Measurements from ENCODE around the gene L3MBTL4. TPM values are rescaled to one million over a fixed set of nuclear protein-coding genes. Genes with fewer than 3 reads are reported as not detected.
"Not testable (repeated sequence)": the region's sequence is repeated elsewhere in the genome, so short reads cannot be mapped to it uniquely, and the experiment has no call there.

The L3MBTL4 gene
- total RNA-seq, 1 experiment from 2014 or later: 10.6 TPM

GRCh38 chr18:6185782-6186181 is 228.9 kb downstream of the L3MBTL4 start:
- H3K4me3 ChIP-seq; DNase-seq (ENCODE audit: low read depth in 1 of 2, low spot score in 2 of 2); H3K27ac ChIP-seq; H3K4me1 ChIP-seq (replicated peaks); H3K27me3 ChIP-seq (replicated peaks); H3K9me3 ChIP-seq (replicated peaks); H3K36me3 ChIP-seq: not testable (repeated sequence)

DNA sequence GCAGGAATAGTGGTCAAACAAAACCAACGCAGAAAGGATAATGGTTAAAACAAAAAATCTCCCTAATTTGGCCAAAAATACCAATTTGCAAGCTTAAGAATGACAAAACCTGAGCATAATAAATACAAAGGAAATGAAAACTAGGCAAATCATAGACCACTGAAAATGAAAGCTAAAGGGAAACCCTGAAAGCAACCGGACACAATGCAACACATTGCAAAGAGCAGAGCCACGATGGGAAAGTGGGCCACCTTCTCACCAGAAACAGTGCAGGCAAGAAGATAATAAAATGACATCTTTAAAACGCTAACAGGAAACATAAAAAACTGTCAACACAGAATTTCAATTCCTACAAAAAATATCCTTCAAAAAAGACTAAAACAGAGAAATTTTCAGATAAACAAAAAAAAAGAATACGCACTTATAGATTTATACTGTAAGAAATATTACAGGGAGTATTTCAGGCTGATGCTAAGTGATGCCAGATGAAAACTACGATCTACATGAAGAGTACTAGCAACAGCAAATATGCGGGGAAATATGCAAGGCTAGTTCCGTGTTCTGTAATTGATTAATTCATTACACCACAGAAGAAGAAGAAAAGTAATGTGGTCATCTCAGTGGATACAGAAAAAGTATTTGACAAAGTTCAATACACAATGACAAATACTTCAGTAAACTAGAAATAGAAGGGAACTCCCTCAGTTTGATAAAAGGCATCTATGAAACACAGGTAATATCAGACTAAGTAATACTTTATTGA is 239.5 kb downstream of the L3MBTL4 start:
- no peak overlapping the region for H3K27ac ChIP-seq
- H3K36me3 ChIP-seq: no peaks in the 10 kb centered on the region
- H3K27me3 ChIP-seq (replicated peaks): no peaks in the 10 kb centered on the region
- no peak for DNase-seq (ENCODE audit: low read depth in 1 of 2, low spot score in 2 of 2)
- H3K4me1 ChIP-seq (replicated peaks): no peaks in the 10 kb centered on the region
- no peak overlapping the region for H3K4me3 ChIP-seq
- H3K9me3 ChIP-seq (replicated peaks): no peaks in the 10 kb centered on the region

DNA sequence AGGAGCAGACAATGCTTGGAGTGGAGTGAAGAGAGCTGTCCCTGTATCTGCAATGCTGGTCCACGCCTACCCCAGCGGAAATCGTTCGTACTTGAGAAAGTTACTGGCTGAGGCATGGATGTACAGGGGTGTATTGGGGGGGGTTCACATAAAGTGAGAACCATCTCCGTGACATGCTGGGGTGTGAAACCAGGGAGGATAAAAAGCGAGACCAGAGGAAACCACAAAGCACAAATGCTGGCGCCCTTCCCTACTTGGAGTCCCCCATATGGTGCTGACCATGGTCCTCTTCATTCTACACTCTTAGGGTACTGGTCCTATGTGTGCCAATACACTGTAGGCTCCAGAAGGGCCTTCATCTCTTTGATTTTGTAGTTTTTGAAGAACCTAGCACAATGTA is 244.1 kb downstream of the L3MBTL4 start:
- Histone ChIP-seq H3K4me3 (no peak overlapping the region), H3K27me3 (replicated peaks) (no peaks in the 10 kb centered on the region), H3K4me1 (replicated peaks) (no peaks in the 10 kb centered on the region), H3K27ac (no peak overlapping the region), H3K36me3 (no peaks in the 10 kb centered on the region), H3K9me3 (replicated peaks) (no peaks in the 10 kb centered on the region)
- no peak for DNase-seq (ENCODE audit: low read depth in 1 of 2, low spot score in 2 of 2)

DNA sequence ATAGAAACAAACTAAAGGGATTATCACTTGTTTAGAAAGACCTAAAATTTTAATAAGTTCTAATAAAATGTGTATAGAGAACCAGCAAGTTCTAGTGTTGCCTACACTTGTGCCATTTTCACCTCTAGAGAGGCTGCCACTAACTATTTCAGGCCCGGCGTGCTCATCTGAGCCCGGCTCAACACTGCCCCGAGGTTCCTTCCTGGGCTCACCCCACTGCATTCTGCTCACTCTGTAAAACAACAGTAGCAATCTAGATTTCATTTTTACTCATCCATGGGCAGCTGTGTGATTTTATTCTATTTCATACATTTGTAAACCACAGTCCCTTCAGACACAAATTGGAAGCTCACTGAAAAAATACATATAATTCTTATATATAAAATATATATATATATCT is 253.2 kb downstream of the L3MBTL4 start:
- Histone ChIP-seq H3K27ac (no peak overlapping the region), H3K4me1 (replicated peaks) (no peaks in the 10 kb centered on the region), H3K4me3 (no peak overlapping the region), H3K36me3 (no peaks in the 10 kb centered on the region), H3K9me3 (replicated peaks) (no peaks in the 10 kb centered on the region), H3K27me3 (replicated peaks) (no peaks in the 10 kb centered on the region)
- DNase-seq (ENCODE audit: low read depth in 1 of 2, low spot score in 2 of 2): no peak

GRCh38 chr18:6159426-6159825 is 255.3 kb downstream of the L3MBTL4 start:
- DNase-seq (ENCODE audit: low read depth in 1 of 2, low spot score in 2 of 2): no peak
- no peaks in the 10 kb centered on the region for H3K4me1 ChIP-seq (replicated peaks)
- H3K27ac ChIP-seq: no peak overlapping the region
- no peaks in the 10 kb centered on the region for H3K27me3 ChIP-seq (replicated peaks)
- no peaks in the 10 kb centered on the region for H3K36me3 ChIP-seq
- H3K4me3 ChIP-seq: no peak overlapping the region
- H3K9me3 ChIP-seq (replicated peaks): no peaks in the 10 kb centered on the region

DNA sequence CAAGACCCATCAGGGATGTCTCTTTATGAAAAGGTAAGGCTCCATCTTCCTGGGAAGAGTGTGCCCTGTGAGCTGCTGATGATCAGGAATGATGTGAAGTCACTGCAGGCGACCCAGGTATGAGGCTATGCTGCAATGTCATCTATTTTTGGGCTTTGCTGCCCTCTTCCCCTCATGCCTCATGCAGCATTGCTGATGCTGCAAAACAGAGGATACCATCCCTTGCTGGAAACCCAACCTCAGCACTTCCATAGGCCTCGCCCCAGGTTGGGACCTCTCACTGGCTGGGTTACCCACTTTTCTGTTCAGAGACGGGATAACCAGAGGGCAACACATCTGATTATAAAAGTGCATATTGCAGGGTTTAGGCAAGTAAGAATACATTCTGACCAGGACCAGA is 255.8 kb downstream of the L3MBTL4 start:
- Histone ChIP-seq H3K36me3 (no peaks in the 10 kb centered on the region), H3K27ac (no peak overlapping the region), H3K9me3 (replicated peaks) (no peaks in the 10 kb centered on the region), H3K4me1 (replicated peaks) (no peaks in the 10 kb centered on the region), H3K4me3 (no peak overlapping the region), H3K27me3 (replicated peaks) (no peaks in the 10 kb centered on the region)
- DNase-seq (ENCODE audit: low read depth in 1 of 2, low spot score in 2 of 2): no peak

GRCh38 chr18:6156446-6156845 is 258.3 kb downstream of the L3MBTL4 start:
- H3K4me3 ChIP-seq: no peak overlapping the region
- no peaks in the 10 kb centered on the region for H3K27me3 ChIP-seq (replicated peaks)
- H3K36me3 ChIP-seq: no peaks in the 10 kb centered on the region
- no peak overlapping the region for H3K27ac ChIP-seq
- H3K9me3 ChIP-seq (replicated peaks): no peaks in the 10 kb centered on the region
- DNase-seq (ENCODE audit: low read depth in 1 of 2, low spot score in 2 of 2): no peak
- H3K4me1 ChIP-seq (replicated peaks): no peaks in the 10 kb centered on the region

DNA sequence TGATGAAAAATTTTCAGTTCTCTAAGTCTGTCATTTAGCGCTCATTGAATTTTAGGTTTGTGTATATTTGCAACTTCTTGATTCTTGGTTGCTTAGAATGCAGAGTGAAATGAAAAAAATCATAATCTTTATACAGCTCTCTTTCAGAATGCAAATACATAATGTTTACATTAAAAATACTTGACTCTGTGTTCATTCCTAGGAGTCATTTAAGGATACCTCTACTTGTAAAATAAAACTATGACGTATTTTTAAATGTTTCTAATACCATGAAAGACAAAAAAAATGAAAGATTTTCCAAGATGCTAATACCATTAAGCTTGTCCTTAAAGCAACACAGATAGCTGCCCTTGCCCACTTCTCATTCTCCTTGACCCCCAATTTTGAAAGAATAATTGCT is 259.0 kb downstream of the L3MBTL4 start:
- no peak overlapping the region for H3K4me3 ChIP-seq
- no peak for DNase-seq (ENCODE audit: low read depth in 1 of 2, low spot score in 2 of 2)
- H3K36me3 ChIP-seq: no peaks in the 10 kb centered on the region
- H3K27me3 ChIP-seq (replicated peaks): no peaks in the 10 kb centered on the region
- no peak overlapping the region for H3K27ac ChIP-seq
- H3K9me3 ChIP-seq (replicated peaks): no peaks in the 10 kb centered on the region
- H3K4me1 ChIP-seq (replicated peaks): no peaks in the 10 kb centered on the region

GRCh38 chr18:6150430-6150829 is 264.3 kb downstream of the L3MBTL4 start:
- Histone ChIP-seq H3K4me1 (replicated peaks) (no peaks in the 10 kb centered on the region), H3K9me3 (replicated peaks) (no peaks in the 10 kb centered on the region), H3K27ac (no peak overlapping the region), H3K27me3 (replicated peaks) (no peaks in the 10 kb centered on the region), H3K36me3 (no peaks in the 10 kb centered on the region), H3K4me3 (no peak overlapping the region)
- no peak for DNase-seq (ENCODE audit: low read depth in 1 of 2, low spot score in 2 of 2)

DNA sequence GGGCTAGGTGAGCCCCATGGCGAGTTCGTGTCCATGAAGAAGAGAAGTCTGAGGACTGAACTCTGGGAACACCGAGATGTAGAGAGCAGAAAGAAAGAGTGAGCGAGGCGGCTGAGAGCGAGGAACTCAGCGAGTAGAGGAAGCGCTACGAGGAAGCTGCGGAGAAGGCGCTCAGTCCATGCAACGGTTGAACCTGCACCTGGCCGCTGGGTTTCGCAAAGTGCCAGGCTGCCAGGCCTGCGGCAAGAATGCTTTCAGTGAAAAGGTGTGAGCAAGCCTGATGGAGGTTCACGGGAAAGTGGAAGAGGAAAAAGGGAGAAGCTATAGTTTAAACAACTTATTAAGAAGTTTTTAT is 268.4 kb downstream of the L3MBTL4 start:
- Histone ChIP-seq H3K9me3 (replicated peaks) (no peaks in the 10 kb centered on the region), H3K27me3 (replicated peaks) (no peaks in the 10 kb centered on the region), H3K4me1 (replicated peaks) (no peaks in the 10 kb centered on the region), H3K36me3 (no peaks in the 10 kb centered on the region), H3K27ac (no peak overlapping the region), H3K4me3 (no peak overlapping the region)
- DNase-seq (ENCODE audit: low read depth in 1 of 2, low spot score in 2 of 2): no peak

- Histone ChIP-seq H3K36me3 (no peaks in the 10 kb centered on the region), H3K27me3 (replicated peaks) (no peaks in the 10 kb centered on the region), H3K27ac (no peak overlapping the region), H3K4me1 (replicated peaks) (no peaks in the 10 kb centered on the region), H3K9me3 (replicated peaks) (no peaks in the 10 kb centered on the region), H3K4me3 (no peak overlapping the region)
- no peak for DNase-seq (ENCODE audit: low read depth in 1 of 2, low spot score in 2 of 2)
Measured at GRCh38 chr18:6145645-6146306, 268.9 kb downstream of the L3MBTL4 start.

GRCh38 chr18:6139007-6139406 is 275.7 kb downstream of the L3MBTL4 start:
- no peak for DNase-seq (ENCODE audit: low read depth in 1 of 2, low spot score in 2 of 2)
- no peaks in the 10 kb centered on the region for H3K4me1 ChIP-seq (replicated peaks)
- H3K36me3 ChIP-seq: no peaks in the 10 kb centered on the region
- no peak overlapping the region for H3K27ac ChIP-seq
- no peaks in the 10 kb centered on the region for H3K9me3 ChIP-seq (replicated peaks)
- no peak overlapping the region for H3K4me3 ChIP-seq
- H3K27me3 ChIP-seq (replicated peaks): no peaks in the 10 kb centered on the region

GRCh38 chr18:6135901-6136300 is 278.8 kb downstream of the L3MBTL4 start:
- H3K9me3 ChIP-seq (replicated peaks); H3K27me3 ChIP-seq (replicated peaks); DNase-seq (ENCODE audit: low read depth in 1 of 2, low spot score in 2 of 2); H3K4me1 ChIP-seq (replicated peaks); H3K4me3 ChIP-seq; H3K36me3 ChIP-seq; H3K27ac ChIP-seq: not testable (repeated sequence)

GRCh38 chr18:6135029-6135428 is 279.7 kb downstream of the L3MBTL4 start:
- H3K27me3 ChIP-seq (replicated peaks); H3K27ac ChIP-seq; H3K9me3 ChIP-seq (replicated peaks); DNase-seq (ENCODE audit: low read depth in 1 of 2, low spot score in 2 of 2); H3K4me3 ChIP-seq; H3K36me3 ChIP-seq; H3K4me1 ChIP-seq (replicated peaks): not testable (repeated sequence)
